Activated CD4-positive, alpha-beta memory T cell treated with anti-CD3 and anti-CD28 coated beads, Interleukin-2, amount 10 ng/mL, durations not matched to agents 7 days and 5 days (primary cell): ENCODE results near the gene FAM117A. TPM values are rescaled to one million over a fixed set of nuclear protein-coding genes. Genes with fewer than 3 reads are reported as not detected.
"Not testable (repeated sequence)": the region's sequence is repeated elsewhere in the genome, so short reads cannot be mapped to it uniquely, and the experiment has no call there.

Source experiments
- CTCF ChIA-PET: fragments of 350-600 bp; sonication (Branson Sonifier 250); formaldehyde crosslinking; loops from one replicate; lab custom pipeline; 2021; ENCODE audit warnings: antibody characterized with exemption, inconsistent platforms; lab: Charles Lee
- POLR2A ChIA-PET: fragments of 350-600 bp; sonication (Branson Sonifier 250); formaldehyde crosslinking; loops from one replicate; lab custom pipeline; 2021; ENCODE audit warnings: antibody characterized with exemption; lab: Charles Lee
- DNase-seq: peaks from one replicate; pipeline ENCODE4 v3.0.0-alpha.2; 2020
- H3K27ac Mint-ChIP-seq: one replicate; pipeline ENCODE4 v1.8.0; 2021; ENCODE audit warnings: mild to moderate bottlenecking, mixed read lengths
- H3K27me3 Mint-ChIP-seq: one replicate; pipeline ENCODE4 v1.8.0; 2021; ENCODE audit warnings: mixed read lengths
- H3K36me3 Mint-ChIP-seq: one replicate; pipeline ENCODE4 v1.8.0; 2021; ENCODE audit warnings: low read depth, mixed read lengths
- H3K4me1 Mint-ChIP-seq: one replicate; pipeline ENCODE4 v1.8.0; 2021; ENCODE audit warnings: mixed read lengths
- H3K4me3 Mint-ChIP-seq: one replicate; pipeline ENCODE4 v1.8.0; 2021; ENCODE audit warnings: mild to moderate bottlenecking, mixed read lengths
- H3K9me3 Mint-ChIP-seq: one replicate; pipeline ENCODE4 v1.8.0; 2021; ENCODE audit warnings: mixed read lengths
- total RNA-seq, 2 experiments: library from RNA; stranded (reverse); gene quantifications; one replicate each; pipeline ENCODE4 v1.2.3, GENCODE V29; 2021

Gene FAM117A
- total RNA-seq, 2 experiments from 2014 or later = 61.0 to 62.0 TPM

DNA sequence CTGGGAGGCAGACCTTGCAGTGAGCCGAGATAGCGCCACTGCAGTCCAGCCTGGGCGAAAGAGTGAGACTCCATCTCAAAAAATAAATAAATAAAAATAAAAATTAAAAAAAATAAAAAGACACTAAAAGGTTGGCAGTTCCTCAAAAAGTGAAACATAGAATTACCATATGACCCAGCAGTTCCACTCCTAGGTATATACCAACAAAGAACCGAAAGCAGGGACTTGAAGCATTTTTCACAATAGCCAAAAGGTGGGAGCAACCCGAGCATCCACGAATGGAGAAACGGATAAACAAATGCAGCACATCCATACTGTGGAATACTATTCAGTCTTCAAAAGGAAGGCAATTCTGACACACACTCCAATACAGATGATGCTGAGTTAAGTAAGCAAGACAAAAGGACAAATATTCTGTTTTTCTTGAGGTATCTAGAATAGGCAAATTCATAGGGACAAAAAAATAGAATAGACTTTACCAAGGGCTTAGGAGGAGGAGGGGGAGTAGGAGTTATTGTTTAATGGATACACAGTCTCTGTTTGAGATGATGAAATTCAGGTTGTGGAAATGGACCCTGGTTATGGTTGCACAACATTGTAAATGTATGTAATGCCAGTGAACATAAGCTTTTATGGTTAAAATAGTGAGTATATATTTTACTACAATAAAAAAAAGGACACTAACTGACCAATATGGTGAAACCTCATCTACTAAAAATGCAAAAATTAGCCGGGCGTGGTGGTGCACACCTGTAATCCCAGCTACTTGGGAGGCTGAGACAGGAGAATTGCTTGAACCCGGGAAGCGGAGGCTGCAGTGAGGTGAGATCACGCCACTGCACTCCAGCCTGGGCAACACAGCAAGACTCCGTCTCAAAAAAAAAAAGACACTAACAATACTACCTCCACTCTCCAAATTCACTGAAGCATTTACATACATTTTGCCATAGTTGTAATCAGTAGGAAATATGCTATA, 29.1 kb downstream of the FAM117A start:
- no peaks in the 10 kb centered on the region for H3K9me3 Mint-ChIP-seq
- H3K4me3 Mint-ChIP-seq = no peak overlapping the region
- POLR2A ChIA-PET = interaction anchor here (1.0 to 1.6 kb wide), 2 partner anchors 12 to 26 kb away, joined by 3 to 4 read pairs; no protein-coding TSS in a partner anchor
- H3K36me3 Mint-ChIP-seq = peaks cover 64% of the 10 kb centered on the region
- DNase-seq = no peak
- H3K4me1 Mint-ChIP-seq = peaks cover 58% of the 10 kb centered on the region
- no peaks in the 10 kb centered on the region for H3K27me3 Mint-ChIP-seq
- peak overlapping the region; percentile 10 for H3K27ac Mint-ChIP-seq
- CTCF ChIA-PET = interaction anchor here (1.3 kb wide), 1 partner anchor 26 kb away, joined by 7 read pairs; no protein-coding TSS in a partner anchor

DNA sequence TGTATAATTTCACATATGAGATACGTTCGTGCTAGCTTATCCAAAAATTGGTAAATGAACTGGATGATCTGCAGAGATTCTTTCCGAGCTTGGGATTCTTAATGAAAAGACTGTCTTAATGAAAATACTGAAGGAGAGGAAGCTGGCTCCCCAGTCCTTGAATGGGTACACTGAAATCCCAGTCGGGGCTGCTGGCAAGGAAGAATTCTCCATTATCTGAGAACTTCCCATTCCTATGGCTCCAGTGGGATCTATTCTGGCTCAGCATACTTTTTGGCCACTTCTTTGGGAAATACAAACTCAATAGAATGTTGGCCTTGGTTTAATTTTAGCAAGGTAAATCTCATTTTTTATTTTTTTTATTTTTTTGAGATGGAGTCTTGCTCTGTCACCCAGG, 32.5 kb downstream of the FAM117A start:
- H3K36me3 Mint-ChIP-seq = peaks cover 65% of the 10 kb centered on the region
- H3K4me3 Mint-ChIP-seq = no peak overlapping the region
- no peaks in the 10 kb centered on the region for H3K9me3 Mint-ChIP-seq
- H3K27ac Mint-ChIP-seq = no peak overlapping the region
- H3K27me3 Mint-ChIP-seq = no peaks in the 10 kb centered on the region
- ChIA-PET CTCF (interaction anchor here (0.9 kb wide), 1 partner anchor 10 kb away, joined by 4 read pairs; no protein-coding TSS in a partner anchor), POLR2A (interaction anchor here (1.2 to 2.1 kb wide), 4 partner anchors 8 to 57 kb away, joined by 3 to 7 read pairs (median 4); partner anchors contain the start of gene KAT7)
- DNase-seq = no peak
- peaks cover 40% of the 10 kb centered on the region for H3K4me1 Mint-ChIP-seq

DNA sequence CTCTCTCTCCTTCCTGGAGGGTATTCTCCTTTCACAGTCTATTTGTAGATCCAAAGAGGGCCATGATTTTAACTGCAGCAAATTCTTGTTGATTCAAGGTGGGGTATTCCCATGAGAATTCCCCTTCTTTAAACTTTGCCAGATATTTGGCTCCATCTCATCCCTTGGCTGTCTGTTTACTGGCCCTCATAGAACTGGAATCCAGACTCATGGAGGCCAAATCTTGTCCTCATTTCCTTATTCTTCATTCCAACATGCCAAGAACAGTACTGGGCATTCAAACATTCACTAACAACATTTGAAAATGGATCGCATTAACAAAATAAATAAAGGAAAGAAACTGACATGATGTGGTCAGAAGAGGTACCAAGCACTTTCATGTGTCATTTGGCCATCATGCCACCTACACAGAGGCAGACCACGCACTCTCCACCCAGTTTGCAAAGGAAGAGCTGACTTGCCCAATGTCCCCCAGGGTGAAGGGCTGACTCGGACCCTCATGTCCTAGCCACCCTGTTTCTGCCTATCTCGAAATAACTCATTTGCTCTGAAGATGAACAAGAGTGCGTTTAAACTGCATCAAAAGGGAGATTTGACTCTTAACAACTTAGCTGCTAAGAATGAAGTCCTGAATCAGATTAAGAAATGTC, 33.0 kb downstream of the FAM117A start:
- Mint-ChIP-seq H3K4me1 (peaks cover 39% of the 10 kb centered on the region), H3K36me3 (peaks cover 63% of the 10 kb centered on the region), H3K27me3 (no peaks in the 10 kb centered on the region), H3K4me3 (no peak overlapping the region), H3K27ac (peak overlapping the region; percentile 8), H3K9me3 (no peaks in the 10 kb centered on the region)
- DNase-seq = no peak
- ChIA-PET POLR2A (interaction anchor here (0.9 to 2.1 kb wide), 5 partner anchors 9 to 57 kb away, joined by 3 to 7 read pairs (median 4); partner anchors contain the start of gene KAT7), CTCF (interaction anchor here (0.9 kb wide), 1 partner anchor 10 kb away, joined by 4 read pairs; no protein-coding TSS in a partner anchor)

GRCh38 chr17:49730078-49730784, 33.7 kb downstream of the FAM117A start:
- Mint-ChIP-seq H3K9me3 (no peaks in the 10 kb centered on the region), H3K4me1 (peaks cover 43% of the 10 kb centered on the region), H3K27me3 (no peaks in the 10 kb centered on the region), H3K4me3 (no peak overlapping the region), H3K36me3 (peaks cover 69% of the 10 kb centered on the region), H3K27ac (no peak overlapping the region)
- no peak for DNase-seq
- CTCF ChIA-PET = interaction anchor here (0.7 kb wide), 1 partner anchor 49 kb away, joined by 4 read pairs; no protein-coding TSS in a partner anchor
- POLR2A ChIA-PET = interaction anchor here (0.9 to 2.1 kb wide), 6 partner anchors 9 to 58 kb away, joined by 3 to 7 read pairs (median 4); partner anchors contain the start of gene KAT7

GRCh38 chr17:49729069-49729468, 34.9 kb downstream of the FAM117A start:
- no peaks in the 10 kb centered on the region for H3K27me3 Mint-ChIP-seq
- ChIA-PET POLR2A (interaction anchor here (0.9 to 2.1 kb wide), 5 partner anchors 8 to 27 kb away, joined by 3 to 7 read pairs (median 4); no protein-coding TSS in a partner anchor), CTCF (interaction anchor here (0.6 to 0.7 kb wide), 2 partner anchors 50 to 938 kb away, joined by 3 to 4 read pairs; no protein-coding TSS in a partner anchor)
- H3K36me3 Mint-ChIP-seq = peaks cover 74% of the 10 kb centered on the region
- no peaks in the 10 kb centered on the region for H3K9me3 Mint-ChIP-seq
- DNase-seq = no peak
- H3K4me3 Mint-ChIP-seq = no peak overlapping the region
- peaks cover 43% of the 10 kb centered on the region for H3K4me1 Mint-ChIP-seq
- peak overlapping the region; percentile 56 for H3K27ac Mint-ChIP-seq

DNA sequence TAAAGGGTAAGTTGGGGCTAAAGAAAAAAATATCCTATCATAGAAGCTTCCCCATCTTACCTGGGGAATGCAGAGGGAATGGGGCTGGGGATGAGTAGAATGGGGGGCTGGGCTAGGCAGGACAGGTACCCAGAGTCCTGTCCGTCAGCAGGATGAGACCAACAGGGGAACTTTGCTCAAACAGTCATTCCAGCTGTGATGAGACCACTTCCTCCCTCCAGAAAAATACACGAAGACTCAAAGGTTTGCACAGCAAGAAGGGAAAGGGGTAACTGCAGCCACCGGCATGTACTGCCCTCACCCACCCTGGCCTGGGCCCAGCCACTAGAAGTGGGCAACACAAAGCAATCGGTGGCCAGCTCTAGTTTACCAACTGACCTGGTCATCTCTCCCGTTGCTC, 35.5 kb downstream of the FAM117A start:
- peaks cover 42% of the 10 kb centered on the region for H3K4me1 Mint-ChIP-seq
- CTCF ChIA-PET = no interaction called here
- no peaks in the 10 kb centered on the region for H3K9me3 Mint-ChIP-seq
- POLR2A ChIA-PET = interaction anchor here (1.2 kb wide), 1 partner anchor 9 kb away, joined by 4 read pairs; no protein-coding TSS in a partner anchor
- H3K27me3 Mint-ChIP-seq = no peaks in the 10 kb centered on the region
- H3K36me3 Mint-ChIP-seq = peaks cover 81% of the 10 kb centered on the region
- no peak overlapping the region for H3K4me3 Mint-ChIP-seq
- H3K27ac Mint-ChIP-seq = no peak overlapping the region
- no peak for DNase-seq

GRCh38 chr17:49727380-49727779, 36.6 kb downstream of the FAM117A start:
- H3K27me3 Mint-ChIP-seq = no peaks in the 10 kb centered on the region
- H3K36me3 Mint-ChIP-seq = peaks cover 75% of the 10 kb centered on the region
- H3K4me3 Mint-ChIP-seq = no peak overlapping the region
- H3K9me3 Mint-ChIP-seq = no peaks in the 10 kb centered on the region
- ChIA-PET POLR2A (interaction anchor here (1.1 to 2.5 kb wide), 4 partner anchors 11 to 61 kb away, joined by 3 to 9 read pairs (median 4); partner anchors contain the start of gene KAT7), CTCF (interaction anchor here (2.8 kb wide), 1 partner anchor 18 kb away, joined by 10 read pairs; the partner anchor contains the start of gene SLC35B1)
- H3K4me1 Mint-ChIP-seq = peaks cover 33% of the 10 kb centered on the region
- no peak overlapping the region for H3K27ac Mint-ChIP-seq
- no peak for DNase-seq

DNA sequence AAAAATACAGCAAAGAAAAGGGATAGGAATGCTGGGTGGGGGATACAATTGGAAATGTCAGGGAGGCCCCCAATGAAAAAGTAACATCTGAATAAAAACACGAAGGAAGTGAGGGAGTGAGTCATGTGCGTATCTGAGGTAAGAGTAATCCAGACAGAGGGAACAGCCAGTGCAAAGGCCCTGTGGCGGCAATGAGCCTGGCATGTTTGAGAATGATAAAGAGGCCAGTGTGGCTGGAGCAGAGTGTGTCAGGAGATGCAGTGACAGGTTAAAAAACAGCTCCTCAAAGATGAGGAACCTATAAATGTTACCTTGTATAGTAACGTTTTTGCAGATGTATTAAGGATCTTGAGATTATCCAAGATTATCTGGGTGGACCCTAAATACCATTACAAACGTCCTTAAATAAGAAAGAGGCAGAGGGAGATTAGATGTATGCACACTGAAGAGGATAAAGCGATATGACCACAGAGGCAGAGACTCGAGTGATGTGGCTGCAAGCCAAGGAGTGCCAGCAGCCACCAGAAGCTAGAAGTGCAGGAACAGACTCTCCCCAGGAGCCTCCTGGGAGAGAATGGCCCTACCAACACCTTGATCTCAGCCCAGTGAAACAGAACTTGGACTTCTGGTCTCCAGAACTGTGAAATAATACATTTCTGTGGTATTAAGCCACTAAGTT, 38.3 kb downstream of the FAM117A start:
- H3K27ac Mint-ChIP-seq = no peak overlapping the region
- no peak for DNase-seq
- H3K4me3 Mint-ChIP-seq = no peak overlapping the region
- H3K36me3 Mint-ChIP-seq = peaks cover 73% of the 10 kb centered on the region
- H3K27me3 Mint-ChIP-seq = no peaks in the 10 kb centered on the region
- ChIA-PET CTCF (interaction anchor here (2.8 kb wide), 1 partner anchor 16 kb away, joined by 10 read pairs; the partner anchor contains the start of gene SLC35B1), POLR2A (interaction anchor here (2.5 kb wide), 1 partner anchor 16 kb away, joined by 9 read pairs; no protein-coding TSS in a partner anchor)
- H3K4me1 Mint-ChIP-seq = peaks cover 25% of the 10 kb centered on the region
- no peaks in the 10 kb centered on the region for H3K9me3 Mint-ChIP-seq

- H3K4me3 Mint-ChIP-seq, POLR2A ChIA-PET, DNase-seq, H3K9me3 Mint-ChIP-seq, CTCF ChIA-PET, H3K27me3 Mint-ChIP-seq, H3K27ac Mint-ChIP-seq: not testable (repeated sequence)
- Mint-ChIP-seq H3K4me1 (peaks cover 21% of the 10 kb centered on the region), H3K36me3 (peaks cover 74% of the 10 kb centered on the region)
These were observed 39.4 kb downstream of the FAM117A start for GRCh38 chr17:49724552-49724951.

DNA sequence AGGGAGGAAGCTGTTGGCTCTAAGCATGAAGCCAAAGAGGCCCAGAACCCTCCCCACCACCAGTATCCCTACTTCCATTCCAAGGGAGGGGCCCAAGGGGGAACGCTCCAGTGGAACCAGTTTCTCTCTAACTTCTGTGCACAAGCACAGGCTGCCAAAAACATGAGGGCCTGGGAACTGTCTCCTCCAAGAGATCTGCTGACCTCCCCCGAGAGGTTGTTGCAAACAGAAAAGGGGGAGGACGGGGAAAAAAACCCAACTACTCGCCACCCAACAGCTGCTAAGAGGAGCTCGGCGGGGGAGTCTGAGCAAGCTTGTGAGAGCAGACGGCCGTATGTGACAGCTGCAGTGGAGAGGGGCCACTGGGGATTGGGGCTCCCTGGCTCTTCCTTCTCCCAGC, 40.5 kb downstream of the FAM117A start:
- no peaks in the 10 kb centered on the region for H3K27me3 Mint-ChIP-seq
- H3K36me3 Mint-ChIP-seq = peaks cover 73% of the 10 kb centered on the region
- H3K27ac Mint-ChIP-seq = no peak overlapping the region
- peaks cover 14% of the 10 kb centered on the region for H3K4me1 Mint-ChIP-seq
- DNase-seq = no peak
- no peaks in the 10 kb centered on the region for H3K9me3 Mint-ChIP-seq
- ChIA-PET CTCF (interaction anchor here (1.3 kb wide), 1 partner anchor 15 kb away, joined by 3 read pairs; no protein-coding TSS in a partner anchor), POLR2A (interaction anchor here (1.0 to 1.7 kb wide), 2 partner anchors 15 to 39 kb away, joined by 3 to 5 read pairs; partner anchors contain the start of gene SLC35B1)
- no peak overlapping the region for H3K4me3 Mint-ChIP-seq

DNA sequence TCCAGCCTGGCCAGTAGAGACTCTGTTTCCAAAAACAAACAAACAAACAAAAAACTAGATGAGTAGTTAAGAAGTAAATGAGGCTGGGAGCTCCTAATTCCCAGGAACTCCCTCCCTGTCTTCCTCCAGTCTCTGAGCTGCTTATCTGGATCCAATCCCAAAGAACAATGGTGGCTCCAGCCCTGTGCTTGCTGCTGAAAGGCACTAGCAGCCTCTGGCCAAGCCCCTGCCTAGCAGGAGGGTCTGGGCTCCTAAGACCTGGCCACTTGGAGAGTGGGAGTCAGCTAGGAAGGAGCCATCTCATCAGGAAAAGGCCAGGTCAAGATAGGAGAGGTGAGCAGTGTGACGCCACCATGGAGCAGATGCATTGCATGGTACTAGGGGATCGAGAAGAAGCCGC, 41.9 kb downstream of the FAM117A start:
- H3K27ac Mint-ChIP-seq = no peak overlapping the region
- peaks cover 73% of the 10 kb centered on the region for H3K36me3 Mint-ChIP-seq
- no peak for DNase-seq
- peaks cover 23% of the 10 kb centered on the region for H3K4me1 Mint-ChIP-seq
- POLR2A ChIA-PET = interaction anchor here (1.0 to 2.4 kb wide), 3 partner anchors 13 to 40 kb away, joined by 3 to 8 read pairs (median 5); partner anchors contain the start of gene SLC35B1
- H3K27me3 Mint-ChIP-seq = no peaks in the 10 kb centered on the region
- CTCF ChIA-PET = interaction anchor here (1.4 to 1.5 kb wide), 3 partner anchors 14 to 152 kb away, joined by 3 to 6 read pairs (median 4); partner anchors contain the start of gene SLC35B1
- H3K4me3 Mint-ChIP-seq = no peak overlapping the region
- H3K9me3 Mint-ChIP-seq = no peaks in the 10 kb centered on the region
